B cell (primary cell): ENCODE measurements around the gene KCNH1. TPM values are rescaled to one million over a fixed set of nuclear protein-coding genes. Genes with fewer than 3 reads are reported as not detected.

Experiments used
- ATAC-seq: fragments of 200-7000 bp; cut with Tn5 transposase; one replicate; pipeline ENCODE4 v1.10.0; 2021; ENCODE audit warnings: low read depth, mild to moderate bottlenecking, moderate number of reproducible peaks, moderate library complexity
- CTCF ChIA-PET: fragments of 350-600 bp; sonication (Branson Sonifier 250); formaldehyde crosslinking; loops from one replicate; lab custom pipeline; 2021; ENCODE audit warnings: antibody characterized with exemption, inconsistent platforms; lab: Charles Lee
- POLR2A ChIA-PET: fragments of 350-600 bp; sonication (Branson Sonifier 250); formaldehyde crosslinking; loops from one replicate; lab custom pipeline; 2021; ENCODE audit warnings: antibody characterized with exemption; lab: Charles Lee
- DNase-seq: peaks from one replicate; pipeline ENCODE4 v3.0.0; 2013
- H2AFZ ChIP-seq: 2 replicates; pipeline ENCODE4 v1.6.1; 2012; ENCODE audit warnings: mild to moderate bottlenecking, low read depth, low read length; ENCODE audit not compliant: insufficient read depth, poor library complexity, severe bottlenecking
- H3K27ac ChIP-seq, 2 donors: 1 replicate in 1 of 2; 2 replicates in 1 of 2; pipeline ENCODE4 v1.5.1; 2012 to 2013; ENCODE audit warnings: low read length in 2 of 2, mild to moderate bottlenecking in 2 of 2, moderate library complexity in 1 of 2
- H3K27me3 ChIP-seq, 4 experiments: fragments of 200-600 bp in 1 of 4; sonication (generic) in 1 of 4; replicated peaks in 1 of 4; 1 replicate in 2 of 4; 2 replicates in 2 of 4; pipeline versions ENCODE4 v1.6.1 to v1.7.0; 2013 to 2016; ENCODE audit warnings: low read length in 3 of 4, mild to moderate bottlenecking in 2 of 4, mixed read lengths in 1 of 4, moderate library complexity in 1 of 4; ENCODE audit not compliant: insufficient read depth in 4 of 4, control insufficient read depth in 3 of 4; ENCODE audit errors: control extremely low read depth in 1 of 4
- H3K36me3 ChIP-seq, 2 experiments: replicated peaks in 1 of 2; 1 replicate in 1 of 2; 2 replicates in 1 of 2; pipeline versions ENCODE4 v1.6.1 to v1.7.1; 2013; ENCODE audit warnings: low read length in 1 of 2; ENCODE audit not compliant: insufficient read depth in 2 of 2, control insufficient read depth in 1 of 2; ENCODE audit errors: control extremely low read depth in 1 of 2, extremely low read depth in 1 of 2
- H3K4me1 ChIP-seq, 2 donors: fragments of 200-600 bp in 1 of 2; sonication (generic) in 1 of 2; 1 replicate in 1 of 2; 2 replicates in 1 of 2; pipeline versions ENCODE4 v1.5.1 to v1.6.1; 2013 to 2017; ENCODE audit warnings: low read length in 2 of 2; ENCODE audit not compliant: control insufficient read depth in 2 of 2, insufficient read depth in 2 of 2
- H3K4me2 ChIP-seq: replicated peaks from 2 replicates; pipeline ENCODE3; 2012; ENCODE audit warnings: mild to moderate bottlenecking, low read depth, low read length; ENCODE audit not compliant: poor library complexity, severe bottlenecking
- H3K4me3 ChIP-seq, 5 experiments: fragments of 200-600 bp in 1 of 5; sonication (generic) in 1 of 5; 1 replicate in 3 of 5; 2 replicates in 2 of 5; pipeline versions ENCODE4 v1.5.1 to v1.7.0; 2011 to 2016; ENCODE audit warnings: low read length in 4 of 5, mild to moderate bottlenecking in 4 of 5, low read depth in 2 of 5, control low read depth in 1 of 5, moderate library complexity in 1 of 5; ENCODE audit not compliant: insufficient read depth in 1 of 5; ENCODE audit errors: control extremely low read depth in 1 of 5, extremely low read depth in 1 of 5
- H3K79me2 ChIP-seq: fragments of 200-600 bp; sonication (generic); one replicate; pipeline ENCODE4 v1.6.0; 2016; ENCODE audit warnings: low read length; ENCODE audit not compliant: control insufficient read depth, insufficient read depth
- H3K9ac ChIP-seq: fragments of 200-600 bp; sonication (generic); 2 replicates; pipeline ENCODE4 v1.6.1; 2017; ENCODE audit warnings: mild to moderate bottlenecking, low read length, moderate library complexity
- H3K9me3 ChIP-seq, 3 donors: one replicate each; pipeline versions ENCODE4 v1.6.1 to v1.7.1; 2013; ENCODE audit warnings: low read length in 2 of 3; ENCODE audit not compliant: control insufficient read depth in 2 of 3, insufficient read depth in 1 of 3; ENCODE audit errors: control extremely low read depth in 1 of 3
- H4K20me1 ChIP-seq: 2 replicates; pipeline ENCODE4 v1.6.0; 2012; ENCODE audit warnings: mild to moderate bottlenecking, low read length; ENCODE audit not compliant: insufficient read depth, control insufficient read depth, poor library complexity, severe bottlenecking
- H3K27ac Mint-ChIP-seq: one replicate; pipeline ENCODE4 v1.8.0; 2021; ENCODE audit warnings: mixed read lengths
- H3K27me3 Mint-ChIP-seq: one replicate; pipeline ENCODE4 v1.8.0; 2021; ENCODE audit warnings: mixed read lengths
- H3K4me1 Mint-ChIP-seq: one replicate; pipeline ENCODE4 v1.8.0; 2021; ENCODE audit warnings: mixed read lengths
- H3K4me3 Mint-ChIP-seq: one replicate; pipeline ENCODE4 v1.8.0; 2021; ENCODE audit warnings: mixed read lengths
- H3K9me3 Mint-ChIP-seq: one replicate; pipeline ENCODE4 v1.8.0; 2022; ENCODE audit warnings: mixed read lengths; ENCODE audit not compliant: insufficient read depth
- EZH2 ChIP-seq: IDR thresholded peaks from 2 replicates; pipeline ENCODE4 v1.6.1; 2012; ENCODE audit warnings: borderline replicate concordance, low read depth, mild to moderate bottlenecking, moderate library complexity, low read length; ENCODE audit not compliant: insufficient read depth, poor library complexity, severe bottlenecking
- WGBS: methylation state at CpG from one replicate; pipeline ENCODE4 v1.1.5; 2013; ENCODE audit warnings: missing lambda C conversion rate; ENCODE audit not compliant: insufficient coverage; 5-methylcytosine and 5-hydroxymethylcytosine counted together
- intact Hi-C: fragments of 100-400 bp; cut with micrococcal nuclease; formaldehyde crosslinking; loops from one replicate; pipeline ENCODE4 v1.10.0; 2022
- polyA plus RNA-seq: library from polyadenylated mRNA; depleted of rRNA; stranded (reverse); fragments of >200 nt; gene quantifications from 2 replicates; pipeline ENCODE4 v1.2.3, GENCODE V29; 2012
- total RNA-seq, 2 donors: library from RNA; stranded (reverse); fragments of 120-200 nt in 1 of 2; gene quantifications; 1 replicate in 1 of 2; 2 replicates in 1 of 2; pipeline versions ENCODE4 v1.2.3 to v1.2.4, GENCODE V29; 2013 to 2022
- TF ChIP-seq, protein P1 (sequence below): fragments of 200-600 bp; IDR thresholded peaks from one replicate; pipeline ENCODE4 v1.8.0; 2022; ENCODE audit warnings: antibody characterized with exemption, mild to moderate bottlenecking

KCNH1 gene
- total and polyA plus RNA-seq, 2 donors (not counting 1 experiment from before 2014, with no cell fraction given): not detected

- no peak for TF ChIP-seq EZH2
- TF ChIP-seq, protein P1, sequence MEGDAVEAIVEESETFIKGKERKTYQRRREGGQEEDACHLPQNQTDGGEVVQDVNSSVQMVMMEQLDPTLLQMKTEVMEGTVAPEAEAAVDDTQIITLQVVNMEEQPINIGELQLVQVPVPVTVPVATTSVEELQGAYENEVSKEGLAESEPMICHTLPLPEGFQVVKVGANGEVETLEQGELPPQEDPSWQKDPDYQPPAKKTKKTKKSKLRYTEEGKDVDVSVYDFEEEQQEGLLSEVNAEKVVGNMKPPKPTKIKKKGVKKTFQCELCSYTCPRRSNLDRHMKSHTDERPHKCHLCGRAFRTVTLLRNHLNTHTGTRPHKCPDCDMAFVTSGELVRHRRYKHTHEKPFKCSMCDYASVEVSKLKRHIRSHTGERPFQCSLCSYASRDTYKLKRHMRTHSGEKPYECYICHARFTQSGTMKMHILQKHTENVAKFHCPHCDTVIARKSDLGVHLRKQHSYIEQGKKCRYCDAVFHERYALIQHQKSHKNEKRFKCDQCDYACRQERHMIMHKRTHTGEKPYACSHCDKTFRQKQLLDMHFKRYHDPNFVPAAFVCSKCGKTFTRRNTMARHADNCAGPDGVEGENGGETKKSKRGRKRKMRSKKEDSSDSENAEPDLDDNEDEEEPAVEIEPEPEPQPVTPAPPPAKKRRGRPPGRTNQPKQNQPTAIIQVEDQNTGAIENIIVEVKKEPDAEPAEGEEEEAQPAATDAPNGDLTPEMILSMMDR: no peak
- CTCF ChIA-PET: no interaction called here
- no peaks in the 10 kb centered on the region for H3K4me1 Mint-ChIP-seq
- H3K27ac Mint-ChIP-seq: no peak overlapping the region
- Histone ChIP-seq H2AFZ (no peak overlapping the region), H4K20me1 (no peaks in the 10 kb centered on the region), H3K4me2 (no peak overlapping the region), H3K4me3 (no peak overlapping the region), H3K79me2 (no peaks in the 10 kb centered on the region), H3K27me3 (no peaks in the 10 kb centered on the region), H3K36me3 (no peaks in the 10 kb centered on the region), H3K4me1 (no peaks in the 10 kb centered on the region), H3K27ac (no peak overlapping the region), H3K9me3 (peaks cover 0 to 2% (median 2%) of the 10 kb centered on the region in 3 donors), H3K9ac (no peak overlapping the region)
- H3K27me3 Mint-ChIP-seq: peaks cover 32% of the 10 kb centered on the region
- no peak overlapping the region for H3K4me3 Mint-ChIP-seq
- POLR2A ChIA-PET: no interaction called here
- ATAC-seq (no peak), DNase-seq (no peak)
- intact Hi-C loops: no loop called here
- H3K9me3 Mint-ChIP-seq: no peaks in the 10 kb centered on the region
- 88% methylated on average over 2 of the region's 5 CpGs for WGBS
Measured at GRCh38 chr1:211018690-211019089, 115.3 kb downstream of the KCNH1 start.

- H3K27ac ChIP-seq: no peak overlapping the region
- no peak for TF ChIP-seq EZH2
- TF ChIP-seq, protein P1: no peak
- Mint-ChIP-seq H3K9me3 (no peaks in the 10 kb centered on the region), H3K27me3 (peaks cover 23% of the 10 kb centered on the region), H3K27ac (no peak overlapping the region), H3K4me3 (no peak overlapping the region), H3K4me1 (no peaks in the 10 kb centered on the region)
- no peak overlapping the region for H3K4me2 ChIP-seq
- peaks cover 0 to 2% (median 0%) of the 10 kb centered on the region in 3 donors for H3K9me3 ChIP-seq
- H3K4me1 ChIP-seq: no peaks in the 10 kb centered on the region
- no peak overlapping the region for H3K4me3 ChIP-seq
- H3K9ac ChIP-seq: no peak overlapping the region
- no peaks in the 10 kb centered on the region for H4K20me1 ChIP-seq
- H3K79me2 ChIP-seq: no peaks in the 10 kb centered on the region
- H3K27me3 ChIP-seq: no peaks in the 10 kb centered on the region
- WGBS: 73% methylated on average over 4 of the region's 6 CpGs
- ChIA-PET CTCF (no interaction called here), POLR2A (no interaction called here)
- ATAC-seq: no peak
- H3K36me3 ChIP-seq: no peaks in the 10 kb centered on the region
- intact Hi-C loops: no loop called here
- no peak for DNase-seq
- H2AFZ ChIP-seq: no peak overlapping the region
Measured at GRCh38 chr1:211017075-211017718, 116.8 kb downstream of the KCNH1 start.
